Spinal cord (tissue), 10 donors: ENCODE results near the gene CRABP2. TPM values are rescaled to one million over a fixed set of nuclear protein-coding genes. Genes with fewer than 3 reads are reported as not detected.
A peak's percentile ranks its signal among the peaks of the same experiment; 100 is the strongest.

Experiments
- DNase-seq, 6 donors: peaks; one replicate each; pipeline versions ENCODE4 v3.0.0 to v3.0.0-alpha.2; 2013 to 2015; ENCODE audit warnings: low spot score in 6 of 6, low read depth in 4 of 6
- H3K27ac ChIP-seq: one replicate; pipeline ENCODE4 v1.5.1; 2013; ENCODE audit warnings: low read depth, low read length, control low read depth
- H3K27me3 ChIP-seq: one replicate; pipeline ENCODE4 v1.6.1; 2013; ENCODE audit warnings: low read length; ENCODE audit not compliant: control insufficient read depth, insufficient read depth
- H3K36me3 ChIP-seq: one replicate; pipeline ENCODE4 v1.6.1; 2013; ENCODE audit warnings: low read length; ENCODE audit not compliant: control insufficient read depth, insufficient read depth
- H3K4me1 ChIP-seq: one replicate; pipeline ENCODE4 v1.6.1; 2013; ENCODE audit warnings: low read length; ENCODE audit not compliant: control insufficient read depth, insufficient read depth
- H3K4me3 ChIP-seq: one replicate; pipeline ENCODE4 v1.5.1; 2013; ENCODE audit warnings: low read depth, low read length, control low read depth
- H3K9me3 ChIP-seq: one replicate; pipeline ENCODE4 v1.6.1; 2013; ENCODE audit warnings: low read length; ENCODE audit not compliant: control insufficient read depth, insufficient read depth
- WGBS: methylation state at CpG from one replicate; pipeline ENCODE4 v1.1.5; 2013; ENCODE audit warnings: missing lambda C conversion rate; ENCODE audit not compliant: insufficient coverage; 5-methylcytosine and 5-hydroxymethylcytosine counted together
- polyA plus RNA-seq, 2 donors: library from polyadenylated mRNA; unstranded; fragments of 120-200 nt; gene quantifications; one replicate each; pipeline ENCODE4 v1.2.1, GENCODE V29; 2013; ENCODE audit not compliant: insufficient read length in 2 of 2
- total RNA-seq, 2 donors: library from RNA; depleted of rRNA in 1 of 2; stranded (reverse); fragments of 120-200 nt in 1 of 2; fragments of >200 nt in 1 of 2; gene quantifications; one replicate each; pipeline versions ENCODE4 v1.2.3 to v1.2.4, GENCODE V29; 2013 to 2014
- donor health status: healthy.

The CRABP2 gene
- total and polyA plus RNA-seq, 4 donors: 35.6 to 482 (median 88.3) TPM

DNA sequence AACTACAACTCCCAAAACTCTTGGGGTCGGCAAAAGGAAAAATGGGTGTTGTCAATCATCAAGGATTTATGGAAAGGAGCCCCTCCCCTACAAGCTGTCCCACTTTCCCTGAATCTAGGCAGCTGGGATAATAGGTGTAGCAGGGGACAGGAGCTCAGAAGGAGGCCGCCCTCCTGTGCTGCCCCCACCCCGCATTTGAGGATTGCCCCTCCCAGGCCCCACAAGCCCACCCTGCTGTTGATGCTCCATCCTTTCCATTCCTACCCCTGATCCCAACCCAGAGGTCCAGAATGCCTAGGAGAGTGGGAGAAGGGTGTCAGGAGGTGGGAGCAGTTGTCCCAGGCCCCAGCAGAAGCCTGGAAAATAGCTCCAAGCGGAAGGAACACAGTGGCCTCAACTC is 37.4 kb upstream of the CRABP2 start:
- Histone ChIP-seq H3K27me3 (no peaks in the 10 kb centered on the region), H3K27ac (no peak overlapping the region), H3K9me3 (no peaks in the 10 kb centered on the region), H3K4me1 (peaks cover 30% of the 10 kb centered on the region), H3K36me3 (peaks cover 34% of the 10 kb centered on the region), H3K4me3 (no peak overlapping the region)
- 100% methylated on average over 1 of the region's 4 CpGs for whole genome bisulfite sequencing
- no peak for DNase-seq

DNA sequence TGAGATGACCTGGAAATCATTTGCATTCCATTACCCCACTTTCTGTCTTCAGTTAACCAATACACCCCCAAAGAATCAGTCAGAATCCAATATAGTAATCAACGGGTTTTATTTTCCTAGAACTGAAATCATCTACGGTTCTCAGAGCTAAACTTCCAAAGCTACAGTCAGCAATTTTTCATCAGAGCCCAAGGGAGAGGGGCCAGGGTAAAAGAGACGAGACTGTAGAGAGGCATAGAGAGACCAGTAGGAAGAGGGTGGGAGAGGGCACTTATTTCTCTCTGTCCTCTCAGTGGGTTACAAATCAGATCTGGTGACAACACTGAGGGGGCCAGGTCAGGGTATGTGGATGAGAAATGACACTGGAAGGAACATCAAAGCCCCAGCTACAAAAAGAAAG is 36.6 kb upstream of the CRABP2 start:
- Histone ChIP-seq H3K36me3 (peaks cover 42% of the 10 kb centered on the region), H3K27ac (no peak overlapping the region), H3K9me3 (no peaks in the 10 kb centered on the region), H3K27me3 (no peaks in the 10 kb centered on the region), H3K4me3 (no peak overlapping the region), H3K4me1 (peaks cover 22% of the 10 kb centered on the region)
- no peak for DNase-seq
- WGBS: 100% methylated on average over 2 of the region's 3 CpGs

DNA sequence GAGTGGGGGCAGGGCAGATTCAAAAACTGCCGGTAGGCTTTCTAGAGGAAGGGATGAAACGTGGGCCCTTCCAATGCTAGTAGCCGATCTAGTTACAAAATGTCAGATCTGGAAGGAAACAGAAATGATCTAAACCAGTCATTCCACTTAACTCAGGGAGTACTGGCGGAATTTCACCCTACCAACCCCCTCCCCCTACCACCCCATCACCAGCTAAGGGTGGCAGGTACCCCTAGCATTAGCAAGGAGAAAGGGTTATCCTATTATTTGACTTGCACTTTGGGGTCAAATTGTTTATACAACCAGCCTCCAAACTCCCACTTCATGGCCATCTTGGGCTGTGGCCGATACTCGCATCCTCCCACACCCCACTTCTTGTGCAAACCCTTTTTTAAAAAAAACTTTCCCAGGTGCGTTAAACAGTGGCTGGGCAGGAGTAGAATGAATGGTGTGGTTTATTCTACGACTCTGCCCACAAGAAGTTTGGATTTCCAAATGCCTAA is 36.1 kb upstream of the CRABP2 start:
- Histone ChIP-seq H3K27ac (peak overlapping the region; percentile 93), H3K27me3 (no peaks in the 10 kb centered on the region), H3K36me3 (peaks cover 45% of the 10 kb centered on the region), H3K4me1 (peaks cover 17% of the 10 kb centered on the region), H3K4me3 (peak overlapping the region; percentile 96), H3K9me3 (no peaks in the 10 kb centered on the region)
- DNase-seq: no peak
- no CpG with 5 or more reads among the region's 8 CpGs for WGBS

DNA sequence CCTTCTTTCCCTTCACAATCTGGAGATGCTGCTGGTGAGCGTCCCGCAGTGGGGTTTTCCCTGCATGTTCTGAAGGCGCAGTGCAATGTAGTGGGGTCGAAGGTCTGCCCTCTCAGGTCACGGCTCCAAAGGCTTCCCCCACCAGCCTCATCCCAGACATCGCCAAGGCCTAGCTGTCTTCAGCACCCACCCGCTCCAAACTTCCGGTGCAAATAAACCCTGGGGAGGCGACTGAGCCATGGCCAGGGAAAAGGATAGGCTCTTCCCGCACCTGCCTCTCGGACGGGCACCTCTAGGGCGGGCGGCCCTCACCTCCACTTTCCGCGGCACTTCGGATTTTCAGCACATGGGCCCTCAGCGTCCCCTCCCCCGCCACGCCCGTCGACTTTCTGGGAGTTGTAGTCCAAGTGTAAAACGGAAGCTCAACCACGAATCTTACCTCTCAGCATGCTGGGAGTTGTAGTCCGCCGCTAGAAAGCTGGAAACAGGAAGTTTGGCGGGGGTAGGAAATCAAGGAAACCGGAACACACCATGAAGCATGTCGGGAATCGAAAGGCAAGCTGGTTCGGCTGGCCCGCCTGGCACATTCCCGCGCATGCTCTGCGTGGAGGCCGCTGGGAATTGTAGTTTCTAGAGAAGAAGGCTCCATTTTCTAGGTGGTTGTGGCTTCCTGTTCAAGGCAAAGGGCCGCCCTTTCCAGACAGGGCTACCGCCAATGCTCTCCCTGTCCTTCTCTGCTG is 35.5 kb upstream of the CRABP2 start, which contains the start of gene MRPL24:
Gene MRPL24 (minus strand): TSS at position 348 of the 740 bp plus-strand sequence. CDS start 2,384 bp downstream, outside the sequence.
- H3K27ac ChIP-seq: peak within 1 kb of the TSS; percentile 93
- under 1% methylated on average over 29 of the region's 38 CpGs for WGBS
- H3K9me3 ChIP-seq: no peaks in the 10 kb centered on the region
- peaks cover 11% of the 10 kb centered on the region for H3K4me1 ChIP-seq
- no peaks in the 10 kb centered on the region for H3K27me3 ChIP-seq
- DNase-seq: peak in 5 of 6 donors; percentile 98 to 100 (median 100)
- H3K4me3 ChIP-seq: peak within 1 kb of the TSS; percentile 96
- H3K36me3 ChIP-seq: peaks cover 45% of the 10 kb centered on the region

DNA sequence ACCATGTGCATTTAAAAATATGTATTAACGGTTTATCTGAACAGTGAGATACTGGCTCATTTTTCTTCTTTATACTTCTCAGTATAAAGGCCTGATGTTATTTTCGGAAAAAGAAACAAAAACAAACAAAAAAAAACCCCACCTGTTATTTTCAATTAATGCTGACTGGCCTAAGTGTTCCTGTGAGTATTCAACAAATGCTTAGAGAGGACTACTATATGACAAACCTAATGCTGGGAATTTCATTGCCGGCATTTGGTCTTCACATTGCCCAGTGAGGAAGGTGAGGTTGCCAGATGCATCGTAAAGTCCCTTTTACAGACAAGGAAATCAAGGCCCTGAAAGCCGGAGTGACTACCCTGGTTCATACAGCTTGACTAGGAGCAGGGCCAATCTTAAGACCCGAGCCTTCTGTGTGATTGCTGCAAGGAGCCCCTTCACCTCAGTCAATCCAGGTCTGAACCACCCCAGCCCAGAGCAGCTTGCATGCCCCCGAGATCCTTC is 34.9 kb upstream of the CRABP2 start:
- H3K9me3 ChIP-seq: no peaks in the 10 kb centered on the region
- peak overlapping the region; percentile 65 for H3K27ac ChIP-seq
- no peak for DNase-seq
- WGBS: 11% methylated on average over 5 of the region's 7 CpGs
- peaks cover 49% of the 10 kb centered on the region for H3K36me3 ChIP-seq
- peak overlapping the region; percentile 96 for H3K4me3 ChIP-seq
- peaks cover 11% of the 10 kb centered on the region for H3K4me1 ChIP-seq
- H3K27me3 ChIP-seq: no peaks in the 10 kb centered on the region

DNA sequence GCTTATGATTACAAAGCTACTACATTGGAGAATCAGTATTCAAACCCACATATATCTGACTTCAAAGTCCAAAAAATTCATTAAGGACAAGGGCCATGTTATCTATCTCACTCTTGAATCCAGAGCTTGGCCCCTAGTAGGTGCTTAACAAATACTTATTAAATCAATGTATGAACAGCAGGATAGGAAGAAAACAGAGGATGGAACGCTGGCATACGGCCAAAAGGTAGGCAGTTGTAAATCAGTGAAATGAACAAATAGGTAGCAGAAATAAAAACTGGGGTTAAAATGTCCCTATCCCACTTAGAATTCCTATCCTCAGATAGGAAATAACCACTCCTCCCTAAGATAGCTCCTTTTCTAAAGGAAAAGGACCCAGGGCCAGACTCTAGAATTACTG is 33.5 kb upstream of the CRABP2 start:
- Histone ChIP-seq H3K4me3 (no peak overlapping the region), H3K27me3 (no peaks in the 10 kb centered on the region), H3K36me3 (peaks cover 42% of the 10 kb centered on the region), H3K27ac (no peak overlapping the region), H3K9me3 (no peaks in the 10 kb centered on the region), H3K4me1 (peaks cover 11% of the 10 kb centered on the region)
- no CpG with 5 or more reads among the region's 2 CpGs for WGBS
- no peak for DNase-seq

DNA sequence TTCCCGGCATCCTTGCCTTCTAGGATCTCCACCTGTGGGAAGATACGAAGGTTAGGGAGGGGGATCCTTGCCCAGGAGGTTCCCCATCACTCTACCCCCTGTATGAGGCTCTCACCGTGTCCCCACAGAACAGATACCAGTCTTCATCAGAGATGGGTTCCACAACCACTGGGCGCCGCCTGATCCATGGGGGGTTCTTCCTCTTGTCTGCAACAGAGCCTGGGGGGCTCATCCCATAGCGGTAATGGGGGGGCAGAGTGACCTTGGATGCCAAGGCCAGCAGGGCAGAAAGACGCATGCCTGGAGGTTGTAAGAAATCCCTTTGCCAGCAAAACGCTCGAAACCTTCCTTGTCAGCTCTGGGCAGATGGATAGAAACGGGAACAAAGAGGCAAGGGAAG is 33.0 kb upstream of the CRABP2 start:
- Histone ChIP-seq H3K9me3 (no peaks in the 10 kb centered on the region), H3K27me3 (no peaks in the 10 kb centered on the region), H3K27ac (no peak overlapping the region), H3K36me3 (peaks cover 40% of the 10 kb centered on the region), H3K4me1 (peaks cover 11% of the 10 kb centered on the region), H3K4me3 (no peak overlapping the region)
- 96% methylated on average over 5 of the region's 10 CpGs for WGBS
- no peak for DNase-seq

DNA sequence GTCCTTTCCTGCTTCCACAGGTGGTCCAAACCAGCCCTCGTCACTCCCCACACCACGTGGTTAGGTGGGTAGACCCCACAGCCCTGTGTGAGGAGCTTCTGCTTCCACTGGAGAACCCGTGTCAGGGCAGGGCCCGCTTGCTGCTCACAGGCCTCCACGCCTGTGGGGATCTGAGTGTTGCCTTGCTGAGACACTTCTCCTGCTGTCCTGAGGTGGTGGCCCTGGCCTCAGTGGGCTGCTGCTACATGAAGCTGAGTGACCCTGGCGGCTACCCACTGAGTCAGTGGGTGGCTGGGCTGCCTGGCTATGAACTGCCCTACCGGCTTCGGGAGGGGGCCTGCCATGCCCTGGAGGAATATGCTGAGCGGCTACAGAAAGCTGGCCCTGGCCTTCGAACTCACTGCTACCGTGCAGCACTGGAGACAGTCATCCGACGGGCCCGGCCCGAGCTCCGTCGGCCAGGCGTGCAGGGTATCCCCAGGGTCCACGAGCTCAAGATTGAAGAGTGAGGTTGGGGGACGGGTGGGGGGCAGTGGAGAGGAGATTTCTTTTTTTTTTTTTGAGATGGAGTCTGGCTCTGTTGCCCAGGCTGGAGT is 28.7 kb upstream of the CRABP2 start:
- Histone ChIP-seq H3K4me1 (peaks cover 3% of the 10 kb centered on the region), H3K27ac (no peak overlapping the region), H3K9me3 (no peaks in the 10 kb centered on the region), H3K27me3 (no peaks in the 10 kb centered on the region), H3K4me3 (no peak overlapping the region), H3K36me3 (peaks cover 41% of the 10 kb centered on the region)
- no peak for DNase-seq
- 94% methylated on average over 20 of the region's 20 CpGs for WGBS

DNA sequence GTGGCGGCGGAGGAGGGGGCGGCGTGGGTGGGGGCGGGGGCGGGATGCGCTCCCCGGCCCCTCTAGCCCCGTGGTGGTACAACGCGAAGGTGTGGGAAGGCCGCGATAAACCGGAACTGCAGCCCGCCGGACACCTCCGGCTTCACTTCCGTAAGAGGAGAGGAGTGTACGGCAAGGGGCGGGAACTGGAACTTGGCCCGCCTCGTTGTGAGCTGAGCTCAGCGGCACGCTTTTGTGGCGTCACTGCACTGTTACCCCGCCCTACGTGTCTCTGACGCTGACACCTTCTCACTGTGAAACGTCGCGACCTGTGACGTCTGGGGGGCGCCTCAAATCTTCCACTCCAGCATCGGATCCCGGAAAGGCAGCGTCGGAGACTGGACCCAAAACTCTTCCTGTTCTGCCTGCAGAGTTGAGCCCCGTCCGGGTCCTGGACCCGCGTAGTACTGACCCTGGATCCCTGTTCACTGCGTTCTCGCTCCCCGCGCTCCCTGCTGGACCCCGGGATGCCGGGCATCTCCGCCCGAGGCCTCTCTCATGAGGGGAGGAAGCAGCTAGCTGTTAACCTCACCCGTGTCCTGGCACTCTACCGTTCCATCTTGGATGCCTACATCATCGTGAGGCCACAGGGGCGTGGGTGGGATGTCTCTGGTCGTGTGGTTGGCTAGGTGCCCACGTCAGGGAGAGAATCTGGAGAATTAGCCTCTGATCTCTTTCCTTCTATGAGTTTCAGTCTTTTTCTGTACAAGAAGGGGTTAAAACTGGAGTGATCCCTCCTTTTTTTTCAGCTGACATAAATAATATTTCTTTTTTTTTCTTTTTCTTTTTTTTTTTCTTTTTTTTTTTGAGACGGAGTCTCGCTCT is 23.4 kb upstream of the CRABP2 start, which contains the start of gene ISG20L2:
Gene ISG20L2 (minus strand): TSS at position 168 of the 864 bp plus-strand sequence. CDS start 1,114 bp downstream, outside the sequence.
- H3K36me3 ChIP-seq: peaks cover 24% of the 10 kb centered on the region
- DNase-seq: peak in 5 of 6 donors; percentile 87 to 99 (median 94)
- H3K4me1 ChIP-seq: peaks cover 40% of the 10 kb centered on the region
- 0% methylated on average over 43 of the region's 57 CpGs for WGBS
- peak within 1 kb of the TSS; percentile 96 for H3K27ac ChIP-seq
- no peaks in the 10 kb centered on the region for H3K9me3 ChIP-seq
- peak within 1 kb of the TSS; percentile 92 for H3K4me3 ChIP-seq
- H3K27me3 ChIP-seq: no peaks in the 10 kb centered on the region
